Urothelium cell line (cell line): ENCODE data around the gene SPECC1L.

Experiments
- DNase-seq: peaks from one replicate; pipeline ENCODE4 v3.0.0; 2011; ENCODE audit warnings: low spot score, mixed read lengths
- FAIRE-seq: peaks from 2 replicates; lab custom pipeline; 2011; peaks lifted over from hg19 to GRCh38; lab: Jason Lieb, UNC

Gene SPECC1L

GRCh38 chr22:24410110-24410856 lies 139.7 kb downstream of the SPECC1L start:
- FAIRE-seq (peak; percentile 9), DNase-seq (no peak)

- no peak for DNase-seq
- FAIRE-seq, result peak; percentile 48
Observed at GRCh38 chr22:24411256-24412004, 140.8 kb downstream of the SPECC1L start.

DNA sequence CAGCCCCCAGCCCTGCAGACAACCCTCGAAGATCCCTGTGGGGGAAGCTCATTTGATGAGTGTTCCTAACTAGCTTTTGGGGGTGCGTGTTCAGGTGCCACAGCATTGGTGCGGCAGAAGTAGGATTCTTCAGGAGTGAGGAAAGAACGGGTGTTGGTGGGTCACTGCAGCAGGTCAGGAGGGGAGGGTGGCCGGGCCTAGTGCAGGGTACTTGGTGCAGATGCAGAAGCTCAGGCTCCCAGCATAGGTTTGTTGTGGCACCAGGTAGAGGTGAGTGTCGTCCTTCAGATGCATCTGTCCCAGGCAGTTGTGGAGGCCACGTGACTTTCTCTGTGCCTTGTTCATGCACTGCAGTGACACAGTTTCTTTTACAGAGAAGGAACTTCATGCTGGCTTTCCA lies 141.6 kb downstream of the SPECC1L start:
- DNase-seq (no peak), FAIRE-seq (no peak)

GRCh38 chr22:24413271-24413670 lies 142.6 kb downstream of the SPECC1L start:
- no peak for DNase-seq
- no peak for FAIRE-seq

DNA sequence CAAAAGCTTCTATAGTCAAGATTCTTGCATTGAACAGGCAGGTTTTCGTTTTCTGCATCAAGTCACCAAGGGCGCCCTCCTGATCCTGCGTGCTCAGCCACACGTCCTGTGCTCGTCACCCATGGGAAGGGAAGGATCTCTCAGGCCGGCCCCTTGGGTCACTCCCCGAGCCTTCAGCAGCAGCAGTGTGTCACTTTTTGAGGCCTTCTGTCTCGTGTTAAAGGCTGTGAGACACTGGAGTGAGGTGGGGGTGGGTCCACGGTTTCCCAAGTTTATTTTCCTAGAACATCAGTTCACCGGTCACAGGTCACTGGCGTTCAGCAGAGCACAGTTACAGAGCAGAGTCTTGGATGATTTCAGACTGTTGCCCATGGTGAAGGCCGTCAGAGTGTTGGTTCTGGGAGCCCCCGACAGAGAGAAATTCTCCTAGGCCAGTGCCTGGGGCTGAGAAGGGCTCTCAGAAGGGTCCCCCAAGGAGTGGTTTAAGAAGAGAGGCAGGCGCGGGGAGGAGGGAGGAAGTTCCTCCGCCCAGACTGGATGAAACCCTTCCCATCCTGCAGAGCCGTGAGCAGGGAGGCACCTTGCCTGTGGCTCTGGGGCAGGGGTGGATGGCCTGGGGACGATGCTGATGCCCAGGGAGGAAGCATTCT lies 143.2 kb downstream of the SPECC1L start:
- DNase-seq, result no peak
- FAIRE-seq, result no peak

DNA sequence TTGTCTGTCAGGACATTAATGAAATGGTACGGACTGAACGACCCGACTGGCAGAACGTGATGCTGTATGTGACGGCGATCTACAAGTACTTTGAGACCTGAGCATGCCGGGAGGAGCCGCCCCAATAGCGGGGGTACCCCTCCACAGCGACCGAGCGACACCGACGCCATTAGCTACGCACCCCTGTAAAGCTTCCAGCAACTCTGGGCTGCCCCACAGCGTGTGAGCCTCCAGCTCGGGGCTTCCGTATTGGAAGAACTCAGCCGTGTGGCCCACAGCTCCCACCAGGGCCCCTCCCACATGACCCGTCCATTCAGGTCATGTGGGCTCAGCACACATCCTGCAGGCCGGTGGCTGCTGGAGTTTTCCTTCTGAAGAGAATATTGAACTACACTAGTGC lies 143.9 kb downstream of the SPECC1L start:
- DNase-seq (no peak), FAIRE-seq (no peak)

- DNase-seq, result no peak
- FAIRE-seq, result no peak
Observed at GRCh38 chr22:24414984-24415945, 144.6 kb downstream of the SPECC1L start.

GRCh38 chr22:24416095-24416494 lies 145.5 kb downstream of the SPECC1L start:
- FAIRE-seq, result peak; percentile 17
- DNase-seq, result no peak

- no peak for FAIRE-seq
Observed at GRCh38 chr22:24416611-24417010, 146.0 kb downstream of the SPECC1L start.

DNA sequence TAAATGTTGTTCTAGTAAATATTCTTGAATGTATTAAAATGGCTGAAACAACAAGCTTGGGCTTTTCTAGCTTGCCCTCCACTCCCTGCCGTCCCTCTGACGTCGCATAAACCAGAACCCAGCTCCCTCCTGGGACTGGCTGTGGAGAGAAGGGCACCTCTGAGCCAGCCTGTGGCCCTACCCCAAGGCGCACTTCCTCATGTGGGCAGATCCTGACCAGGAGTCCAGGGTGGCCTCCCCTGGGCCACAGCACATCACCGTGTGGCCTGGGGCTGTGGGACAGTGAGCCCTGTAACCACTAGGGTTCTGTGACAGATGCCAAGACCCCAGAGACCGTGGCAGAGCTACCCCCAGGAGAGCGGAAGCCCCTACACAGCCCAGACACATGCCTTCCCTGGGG lies 146.6 kb downstream of the SPECC1L start:
- FAIRE-seq, result no peak
- DNase-seq, result no peak

More at GRCh38 chr22:24416611-24417010, 146.0 kb downstream of the SPECC1L start:
- DNase-seq, result no peak

DNA sequence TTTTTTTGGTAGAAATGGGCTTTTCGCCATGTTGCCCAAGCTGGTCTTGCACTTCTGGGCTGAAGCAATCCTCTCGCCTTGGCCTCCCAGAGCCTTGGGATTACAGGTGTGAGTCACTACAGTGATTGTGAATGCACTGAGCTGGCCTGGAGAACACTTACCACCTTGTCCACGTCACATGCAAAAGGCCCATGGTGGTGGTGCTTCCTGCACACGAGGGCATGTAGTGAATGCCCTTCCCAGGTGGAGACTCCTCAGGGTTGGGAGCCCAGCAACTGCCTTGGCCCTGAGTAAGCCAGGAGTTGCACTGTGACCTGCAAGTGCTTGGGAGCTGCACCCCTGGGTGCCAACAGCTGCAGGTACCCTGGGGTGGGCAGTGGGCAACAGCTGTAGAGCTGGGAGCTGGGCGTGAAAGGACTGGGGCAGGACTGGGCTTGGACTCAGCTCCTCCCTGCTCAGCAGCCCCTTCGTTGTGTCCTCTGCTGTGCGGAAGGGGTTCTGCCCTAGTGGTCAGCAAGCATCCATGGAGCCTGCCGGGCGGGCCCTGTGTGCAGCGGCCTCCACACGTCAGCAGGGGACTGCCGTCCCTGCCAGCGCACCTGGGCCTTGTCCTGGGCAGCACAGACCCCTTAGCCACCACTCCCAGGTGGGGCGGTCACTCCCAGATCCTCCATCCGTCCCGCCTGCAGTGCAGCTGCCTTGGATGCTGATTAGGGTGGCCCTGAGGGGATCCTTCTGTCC lies 147.4 kb downstream of the SPECC1L start:
- FAIRE-seq (peak; percentile 42), DNase-seq (no peak)

- no peak for FAIRE-seq
- no peak for DNase-seq
Observed at GRCh38 chr22:24418786-24419474, 148.3 kb downstream of the SPECC1L start.

DNA sequence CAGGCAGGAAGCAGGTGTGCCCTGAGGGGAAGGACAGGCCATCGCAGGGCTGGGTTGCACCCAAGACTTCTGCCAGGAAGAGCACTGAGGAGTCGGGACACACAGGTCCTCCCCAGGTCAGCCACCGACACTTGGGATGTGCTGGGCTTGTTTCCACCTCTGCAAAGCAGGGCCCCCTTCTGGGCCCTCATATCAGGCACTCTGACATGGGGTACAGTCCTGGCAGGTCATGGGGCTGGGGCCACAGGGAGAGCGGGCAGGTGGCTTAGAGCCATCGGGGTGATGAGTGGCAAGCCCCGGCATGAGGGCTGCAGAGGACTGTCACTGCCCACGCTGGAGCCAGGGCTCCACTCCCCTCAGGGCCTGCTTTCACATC lies 148.8 kb downstream of the SPECC1L start:
- no peak for DNase-seq
- peak; percentile 5 for FAIRE-seq

- FAIRE-seq, result peak; percentile 75
Observed at GRCh38 chr22:24420072-24420976, 149.7 kb downstream of the SPECC1L start.

GRCh38 chr22:24420977-24421343 lies 150.3 kb downstream of the SPECC1L start:
- no peak for FAIRE-seq
- DNase-seq, result no peak

More at GRCh38 chr22:24420072-24420976, 149.7 kb downstream of the SPECC1L start:
- DNase-seq, result no peak

- DNase-seq (no peak), FAIRE-seq (no peak)
Observed at GRCh38 chr22:24421428-24421931, 150.8 kb downstream of the SPECC1L start.

- DNase-seq (no peak), FAIRE-seq (no peak)
Observed at GRCh38 chr22:24422102-24422665, 151.6 kb downstream of the SPECC1L start.

DNA sequence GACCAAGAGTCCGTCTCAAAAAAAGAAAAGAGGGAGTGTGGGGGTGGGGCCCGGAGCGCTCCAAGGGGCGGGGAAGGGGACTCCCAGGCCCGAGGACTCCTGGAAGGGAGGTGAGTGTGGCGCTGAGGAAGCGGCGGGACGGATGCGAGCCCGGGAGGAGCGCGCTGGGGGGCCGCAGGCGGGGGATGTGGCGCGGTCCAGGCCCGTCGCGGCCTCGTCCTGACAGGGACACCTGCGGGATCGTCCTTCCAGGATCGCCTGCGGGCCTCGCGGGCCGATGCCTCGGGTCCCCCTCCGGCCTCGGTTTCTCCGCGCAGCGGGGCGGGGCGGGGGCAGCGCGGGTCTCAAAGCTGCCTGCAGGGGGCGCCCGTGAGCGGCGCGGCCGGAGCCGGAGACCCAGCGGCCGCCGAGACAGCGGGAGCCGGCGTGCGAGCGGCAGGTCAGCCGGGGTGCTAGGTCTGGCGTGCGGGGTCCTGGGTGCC lies 152.9 kb downstream of the SPECC1L start:
- FAIRE-seq (peak; percentile 56), DNase-seq (peak; percentile 93)
